NCI-H226 (cell line): ENCODE results near the gene ARPC4.
"Not testable (repeated sequence)": the region's sequence is repeated elsewhere in the genome, so short reads cannot be mapped to it uniquely, and the experiment has no call there.

Experiments used
- DNase-seq: peaks from one replicate; pipeline ENCODE4 v3.0.0-alpha.2; 2015

Gene ARPC4

DNA sequence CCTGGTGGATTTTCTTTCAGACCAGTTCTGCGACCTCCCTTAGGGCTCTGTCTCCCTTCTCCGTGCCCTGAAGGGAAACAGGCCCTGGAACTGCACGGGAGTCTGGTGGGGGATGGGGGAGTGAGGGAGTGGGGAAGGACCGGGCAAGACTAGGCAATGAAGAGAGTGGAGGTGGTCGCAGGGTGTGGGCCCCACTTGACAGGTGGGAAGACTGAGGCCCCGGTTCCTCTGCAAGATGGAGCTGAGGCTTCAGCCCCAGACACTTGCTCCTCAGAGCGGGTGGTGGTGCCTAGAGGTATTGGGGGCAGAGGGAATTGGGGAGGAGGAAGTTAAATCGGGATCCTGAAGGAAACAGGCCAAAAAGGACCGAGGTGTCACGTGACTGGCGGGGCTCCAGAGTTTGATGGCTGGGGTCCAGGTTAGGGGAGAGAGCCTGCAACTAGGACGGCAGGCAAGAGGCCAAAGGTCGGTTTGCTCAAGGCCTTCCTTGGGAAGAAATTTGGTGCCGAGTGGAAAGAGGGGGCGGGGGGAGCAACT, 22.5 kb upstream of the ARPC4 start:
- no peak for DNase-seq

DNA sequence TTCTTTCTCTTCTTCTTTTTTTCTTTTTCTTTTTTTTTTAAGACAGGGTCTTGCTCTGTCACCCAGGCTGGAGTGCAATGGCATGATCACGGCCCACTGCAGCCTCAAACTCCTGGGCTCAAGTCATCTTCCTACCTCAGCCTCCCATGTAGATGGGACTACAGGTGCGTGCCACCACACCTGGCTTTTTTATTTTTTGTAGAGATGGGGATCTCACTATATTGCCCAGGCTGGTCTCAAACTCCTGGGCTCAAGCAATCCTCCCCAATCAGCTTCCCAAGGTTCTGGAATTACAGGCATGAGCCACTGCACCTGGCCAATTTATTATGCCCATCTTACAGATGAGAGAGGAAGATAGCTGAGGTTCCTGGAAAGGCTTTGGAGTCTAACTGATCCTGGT, 21.9 kb upstream of the ARPC4 start:
- not testable (repeated sequence) for DNase-seq

DNA sequence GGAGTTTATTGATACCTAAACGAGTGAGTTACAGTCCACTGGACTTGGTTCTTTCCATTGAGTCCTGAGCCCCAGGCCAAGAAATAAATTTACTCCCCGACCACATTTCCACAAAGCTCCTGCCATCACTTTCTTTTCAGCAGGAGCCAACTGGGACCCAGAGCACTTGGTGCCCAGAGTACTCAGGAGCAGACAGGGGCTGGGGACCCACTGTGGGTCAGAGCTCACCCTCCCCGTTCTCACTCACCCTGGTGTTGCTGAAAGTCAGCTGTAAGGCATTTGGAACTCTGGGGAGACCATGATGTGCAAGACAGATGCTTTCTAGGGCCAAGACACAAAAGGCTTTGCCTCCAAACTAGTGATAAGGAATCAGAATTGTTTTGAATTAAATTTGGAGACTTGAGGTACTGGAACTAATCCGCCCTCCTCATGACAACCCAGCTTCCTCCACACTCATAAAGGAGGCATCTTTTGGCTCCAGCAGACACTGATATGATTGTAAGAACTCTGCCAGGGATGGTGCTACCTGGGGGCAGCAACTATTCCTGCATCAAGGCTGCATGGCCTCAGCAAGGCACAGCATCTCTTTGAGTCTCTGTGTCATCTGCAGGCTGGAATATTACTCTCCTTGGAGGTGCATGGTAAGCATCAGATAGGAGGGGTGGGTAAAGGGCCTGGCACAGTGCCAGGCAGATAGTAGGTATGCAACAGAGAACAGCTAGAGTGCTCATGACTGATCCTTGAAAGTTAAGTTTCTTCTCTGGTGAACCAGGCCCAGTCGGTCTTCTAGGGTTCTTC, 15.8 kb upstream of the ARPC4 start:
- no peak for DNase-seq

DNA sequence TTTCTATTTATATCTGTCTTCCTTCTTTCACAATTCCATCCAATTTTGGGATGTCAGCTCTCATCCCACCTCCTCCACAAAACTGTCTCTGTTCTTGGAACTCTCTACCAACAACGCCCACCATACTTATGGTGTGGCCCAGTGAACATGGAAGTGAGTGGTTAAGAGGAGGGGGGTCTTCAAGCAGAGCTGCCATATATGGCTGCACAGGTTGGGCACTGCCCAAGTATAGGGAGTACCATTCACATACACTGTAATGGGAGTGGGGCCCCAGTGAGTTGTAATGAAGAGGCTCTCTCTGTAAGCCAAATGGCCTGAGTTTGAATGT, 15.2 kb upstream of the ARPC4 start:
- DNase-seq, result no peak

DNA sequence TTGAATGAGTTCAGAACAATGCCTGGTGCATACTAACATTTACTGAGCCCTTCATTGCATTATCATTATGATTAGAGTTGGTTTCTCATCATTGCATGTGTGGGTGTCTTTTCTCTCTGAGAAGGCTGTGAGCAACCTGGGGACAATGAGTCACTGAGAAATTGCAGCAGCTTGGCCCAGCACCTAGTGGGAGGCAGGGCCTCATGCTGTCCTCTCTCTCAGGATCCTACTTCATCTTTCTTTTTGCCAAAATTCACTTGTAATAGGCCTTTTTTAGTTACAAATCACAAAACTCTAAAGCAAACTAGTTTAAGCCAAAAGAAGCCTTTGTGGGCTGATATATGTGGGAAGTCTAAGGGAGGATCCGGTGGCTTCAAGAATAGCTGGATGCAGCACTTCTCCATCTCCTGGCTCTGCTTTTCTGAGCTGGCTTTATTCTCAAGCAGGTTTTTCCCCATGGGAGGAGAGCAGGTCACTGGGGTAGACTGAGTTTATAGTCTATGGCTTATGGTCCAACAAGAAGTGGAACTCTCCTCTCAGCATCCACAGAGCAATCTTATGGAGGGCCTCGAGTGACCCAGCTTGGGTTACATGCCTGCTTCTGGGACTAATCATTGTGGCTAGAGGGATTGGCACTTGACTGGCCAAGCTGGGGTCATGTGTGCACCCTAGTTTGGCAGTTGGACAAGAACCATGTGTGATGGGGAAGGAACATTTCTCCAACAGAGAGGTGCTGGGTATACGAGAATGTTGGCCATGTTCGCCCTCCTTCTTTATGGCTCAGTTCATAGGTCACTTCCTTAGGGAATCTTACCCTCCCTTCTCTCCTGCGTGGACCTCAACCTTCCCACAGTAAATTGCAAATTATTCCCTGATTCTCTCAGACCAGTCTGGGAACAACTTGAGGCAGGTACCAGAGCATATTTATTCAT, 14.5 kb upstream of the ARPC4 start:
- no peak for DNase-seq

DNA sequence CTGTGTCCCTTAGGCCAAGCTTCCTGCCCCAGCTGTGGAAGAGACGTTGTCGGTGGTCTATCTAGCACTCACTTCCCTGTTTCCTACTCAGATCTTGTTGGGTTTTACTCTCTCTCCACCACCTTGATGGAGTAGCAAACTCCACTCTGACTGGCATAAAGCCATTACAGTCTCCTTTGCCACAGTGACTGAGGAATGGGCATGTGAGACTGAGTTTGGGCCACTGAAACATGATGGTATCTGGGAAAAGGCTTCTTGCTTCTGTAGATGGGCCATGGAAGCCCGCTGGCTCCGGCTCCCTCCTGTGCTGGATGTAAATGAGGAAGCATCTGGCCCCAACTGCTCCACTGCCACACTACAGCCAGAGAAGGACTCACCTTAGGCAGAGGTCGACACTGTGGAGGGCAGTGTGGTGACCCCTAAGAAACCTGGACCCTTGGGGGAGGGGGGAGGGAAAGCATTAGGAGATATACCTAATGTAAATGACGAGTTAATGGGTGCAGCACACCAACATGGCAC, 13.7 kb upstream of the ARPC4 start:
- DNase-seq, result no peak

DNA sequence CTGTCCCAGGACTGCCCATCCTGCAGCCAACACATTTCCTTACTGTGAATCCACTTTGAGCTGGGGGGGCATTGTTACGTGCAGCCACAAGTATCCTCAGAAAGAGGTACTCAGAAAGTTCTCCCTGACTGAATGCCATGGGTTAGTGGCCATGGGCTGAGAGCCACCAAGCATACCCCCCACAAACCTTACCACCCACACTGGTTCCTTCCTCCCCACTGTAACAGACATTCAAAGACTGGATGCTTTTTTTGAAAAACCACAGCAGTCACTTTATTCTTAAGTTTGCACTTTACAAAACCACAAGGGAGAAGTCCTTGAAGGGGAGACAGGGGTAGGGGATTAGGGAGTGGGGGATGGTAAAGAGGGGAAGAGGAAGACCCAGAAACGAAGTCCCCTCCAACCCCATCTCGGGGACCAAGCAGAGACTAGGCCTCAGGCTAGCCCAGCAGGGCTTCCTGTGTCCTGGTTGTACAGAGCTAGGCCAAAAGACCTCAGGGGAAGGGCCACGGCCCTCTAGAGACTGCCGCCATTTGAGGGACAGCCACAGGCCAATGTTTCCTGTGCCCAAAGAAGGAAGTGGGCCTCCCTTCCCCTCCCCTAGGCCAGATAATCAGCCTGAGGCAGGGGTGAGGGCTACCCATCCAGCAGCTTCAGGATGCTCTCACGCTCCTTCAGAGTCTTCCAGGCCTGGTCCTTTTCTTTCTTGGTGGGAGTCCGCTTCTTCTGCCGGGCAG, 13.0 kb upstream of the ARPC4 start:
- no peak for DNase-seq

DNA sequence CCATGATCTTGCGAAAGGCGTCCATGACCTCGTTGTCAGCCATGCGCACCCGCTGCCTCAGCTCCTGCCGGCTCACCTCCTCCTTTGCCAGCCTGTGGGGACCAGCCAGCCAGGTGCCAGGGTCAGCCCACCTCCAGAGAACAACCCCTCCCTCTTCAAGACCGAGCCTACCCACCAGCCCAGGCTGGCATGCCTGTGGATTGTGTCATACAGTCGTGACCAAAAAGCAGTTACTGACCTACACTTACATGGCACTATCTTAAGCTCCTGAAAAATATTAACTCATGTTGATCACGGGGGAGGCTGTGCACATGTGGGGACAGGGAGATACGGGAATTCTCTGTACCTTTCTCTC, 12.4 kb upstream of the ARPC4 start:
- no peak for DNase-seq

DNA sequence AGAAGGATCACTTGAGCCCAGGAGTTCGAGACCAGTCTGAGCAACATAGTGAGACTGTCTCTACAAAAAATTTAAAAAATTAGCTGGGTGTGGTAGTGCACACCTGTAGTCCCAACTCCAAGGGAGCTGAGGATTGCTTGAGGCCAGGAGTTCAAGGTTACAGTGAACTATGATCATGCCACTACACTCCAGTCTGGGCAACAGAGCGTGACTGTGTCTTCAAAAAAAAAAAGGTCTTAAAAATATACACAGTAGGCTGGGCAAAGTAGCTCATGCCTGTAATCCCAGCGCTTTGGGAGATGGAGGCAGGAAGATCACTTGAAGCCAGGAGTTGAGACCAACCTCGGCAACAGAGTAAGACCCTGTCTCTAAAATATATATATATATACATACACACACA, 12.0 kb upstream of the ARPC4 start:
- no peak for DNase-seq

DNA sequence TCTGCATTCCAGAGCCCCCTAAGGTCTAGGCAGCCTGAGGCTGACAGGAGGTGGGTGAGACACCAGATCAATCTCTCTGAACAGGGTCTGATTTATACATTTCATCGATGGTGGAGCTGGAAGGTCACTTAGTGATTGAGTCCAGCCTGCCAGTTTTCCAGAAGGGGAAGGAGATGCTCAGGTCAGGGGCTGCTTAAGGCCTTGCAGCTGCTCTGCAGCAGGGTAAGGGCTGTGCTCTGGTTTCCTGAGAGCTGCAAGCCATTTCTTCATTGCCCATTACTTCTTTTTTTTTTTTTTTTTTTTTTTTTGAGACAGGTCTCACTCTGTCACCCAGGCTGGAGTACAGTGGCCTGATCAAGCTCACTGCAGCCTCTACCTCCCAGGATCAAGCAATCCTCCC, 11.3 kb upstream of the ARPC4 start:
- no peak for DNase-seq

DNA sequence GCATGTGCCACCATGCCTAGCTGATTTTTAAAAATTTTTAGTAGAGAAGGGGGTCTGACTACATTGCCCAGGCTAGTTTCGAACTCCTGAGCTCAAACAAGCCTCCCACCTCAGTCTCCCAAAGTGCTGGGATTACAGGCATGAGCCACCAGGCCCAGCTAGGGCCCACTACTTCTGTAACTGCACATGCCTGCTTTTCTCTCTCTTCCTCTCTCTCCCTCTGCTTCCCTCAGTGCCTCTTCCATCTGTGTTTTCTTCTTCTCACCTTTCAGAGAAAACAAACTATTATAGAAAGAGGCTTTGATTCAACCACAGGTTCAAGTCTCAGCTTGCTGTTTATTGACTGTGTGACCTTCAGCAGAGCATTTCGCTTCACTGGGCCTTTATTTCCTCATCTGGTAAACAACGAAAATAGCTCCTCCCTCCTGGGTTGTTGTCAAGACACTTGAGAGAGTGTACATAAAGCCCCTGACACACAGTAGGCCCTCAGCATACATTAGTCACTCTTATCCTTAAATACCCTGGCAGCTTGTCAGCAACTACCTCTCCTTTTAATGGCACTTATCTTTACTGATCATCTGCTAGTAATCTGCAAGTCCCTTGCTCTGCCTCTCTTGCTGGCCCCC, 10.8 kb upstream of the ARPC4 start:
- DNase-seq, result no peak

DNA sequence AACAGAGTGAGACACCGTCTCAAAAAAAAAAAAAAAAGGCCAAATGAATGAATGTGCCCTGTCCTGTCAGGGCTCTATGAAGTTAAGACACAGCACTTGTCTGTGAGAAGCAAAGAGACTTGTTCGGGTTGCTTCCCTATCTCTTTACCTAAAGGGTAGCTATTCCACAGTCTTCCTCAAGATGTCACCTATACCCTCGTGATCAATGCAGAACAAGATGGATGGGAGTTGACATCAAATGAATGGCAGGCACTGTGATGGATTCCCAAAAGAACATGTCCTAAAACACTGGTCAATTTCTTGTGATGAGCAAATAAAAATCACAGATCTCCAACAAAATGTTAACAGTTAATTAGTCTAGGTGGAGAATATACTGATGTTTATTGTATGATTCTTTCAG, 10.1 kb upstream of the ARPC4 start:
- DNase-seq, result no peak

DNA sequence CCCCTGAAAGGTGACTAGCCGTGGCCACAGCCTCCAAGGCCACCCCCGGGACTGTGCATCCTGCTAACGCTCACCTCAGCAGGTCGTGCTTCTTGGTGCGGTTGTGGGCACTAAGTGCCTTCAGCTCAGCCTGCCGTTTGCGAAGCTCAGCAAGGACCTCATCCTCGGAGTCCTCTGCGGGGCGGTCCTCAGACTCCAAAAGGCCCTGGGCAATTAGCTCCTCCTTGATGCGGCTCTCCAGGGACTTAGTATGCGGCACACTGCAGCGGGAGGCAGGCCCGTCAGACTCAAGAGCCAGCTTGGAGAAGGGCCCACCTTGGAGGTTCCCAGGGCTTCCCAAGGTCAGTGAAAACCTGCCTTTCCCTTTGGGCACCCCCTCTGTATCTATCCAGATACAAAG, 8.9 kb upstream of the ARPC4 start:
- no peak for DNase-seq

DNA sequence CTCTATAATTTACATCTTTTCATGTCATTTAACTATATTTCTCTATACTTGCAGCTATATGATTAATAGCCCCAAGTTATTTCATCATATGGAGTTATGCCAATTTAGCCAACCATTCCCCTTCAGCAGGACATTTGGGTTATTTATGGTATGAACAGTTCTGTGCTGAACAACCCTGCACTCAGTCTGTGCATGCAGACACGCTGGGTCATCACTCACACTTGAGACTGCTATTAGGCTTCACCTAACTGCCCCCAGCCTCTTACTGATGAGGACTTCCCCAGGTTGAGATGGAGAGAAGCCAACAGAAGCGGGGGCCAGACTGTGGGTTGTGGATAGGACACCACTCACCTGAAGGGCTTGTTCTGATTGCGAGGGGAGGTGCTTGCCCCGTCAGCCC, 7.9 kb upstream of the ARPC4 start:
- DNase-seq, result no peak

DNA sequence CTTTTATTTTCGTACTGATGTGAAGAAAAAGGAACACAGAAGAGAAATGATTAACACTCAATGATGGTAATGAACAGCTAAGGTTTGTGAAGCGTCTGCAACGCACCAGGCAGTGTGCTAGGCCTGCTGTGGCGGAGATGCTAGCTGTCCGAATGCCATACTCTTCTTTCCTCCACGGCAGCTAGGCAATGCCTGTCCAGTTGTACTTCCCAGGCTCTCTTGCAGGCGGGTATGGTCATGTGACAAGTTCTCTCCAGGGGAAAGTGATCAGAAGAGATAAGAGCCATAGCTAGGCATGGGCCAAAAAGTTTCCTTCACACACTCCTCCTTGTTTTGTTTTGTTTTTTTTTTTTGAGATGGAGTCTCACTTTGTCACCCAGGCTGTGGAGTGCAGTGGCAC, 7.3 kb upstream of the ARPC4 start:
- no peak for DNase-seq

DNA sequence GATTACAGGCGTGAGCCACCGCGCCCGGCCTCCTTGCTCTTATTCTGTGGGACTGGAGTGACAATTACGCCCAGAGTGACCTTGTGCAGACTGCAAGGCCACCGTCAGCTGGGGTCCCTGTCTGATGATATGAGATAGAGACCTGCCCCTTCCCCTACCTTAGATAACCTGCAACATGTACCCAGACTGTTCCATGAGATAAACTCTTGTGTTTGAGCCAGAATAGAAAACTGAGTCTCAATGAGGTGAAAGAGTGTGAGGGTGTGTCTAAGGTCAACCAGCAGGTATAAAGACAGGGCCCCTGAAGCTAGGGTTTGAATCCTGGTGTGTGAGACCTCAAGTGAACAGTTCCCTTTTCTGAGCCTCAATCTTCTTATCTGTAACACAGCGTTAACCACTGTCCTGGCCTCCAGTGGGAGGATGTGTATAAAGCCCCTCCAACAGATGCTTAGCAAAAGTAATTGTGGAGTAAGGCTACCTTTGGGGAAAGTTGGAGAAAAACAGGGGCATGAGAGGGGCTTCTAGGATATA, 6.6 kb upstream of the ARPC4 start:
- no peak for DNase-seq

DNA sequence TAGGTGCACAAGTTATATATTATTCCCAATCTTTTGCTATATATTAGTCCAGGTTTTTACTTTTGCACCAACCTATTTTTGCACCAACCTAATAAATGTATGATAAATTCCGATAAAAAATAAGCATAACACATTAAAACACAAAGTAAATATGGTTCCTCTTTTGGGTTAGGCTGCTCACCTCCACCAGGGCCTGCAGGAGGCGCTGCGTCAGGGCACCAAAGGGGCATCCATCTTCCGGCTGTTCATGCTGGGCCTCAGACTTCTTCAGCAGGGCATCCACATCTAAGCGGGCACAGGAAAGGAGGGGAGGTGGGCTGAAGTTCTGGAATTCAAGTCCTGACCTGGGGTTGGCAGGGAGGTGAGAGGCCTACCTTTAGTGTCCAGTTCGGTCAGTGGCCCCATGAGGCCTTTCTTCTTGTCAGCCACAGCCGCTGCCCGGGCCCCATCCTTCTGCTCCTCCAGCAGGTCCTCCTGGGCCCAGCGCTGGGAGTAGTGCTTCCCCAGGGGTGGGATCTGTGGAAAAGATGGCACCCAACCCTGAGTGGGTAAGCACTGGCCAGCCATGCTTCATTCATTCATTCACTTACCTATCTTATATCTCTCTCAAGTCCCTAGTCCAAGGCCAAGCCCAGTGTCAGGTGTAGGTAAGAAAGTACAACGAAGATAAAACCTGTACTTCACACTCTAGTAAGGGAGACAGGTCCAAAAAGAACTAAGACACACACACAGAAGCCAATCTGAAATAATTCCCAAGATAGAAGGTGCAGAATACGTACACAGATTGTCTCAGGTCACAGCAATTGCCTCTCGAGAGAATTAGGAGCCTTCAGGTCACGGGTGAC, 5.8 kb upstream of the ARPC4 start:
- DNase-seq, result no peak

DNA sequence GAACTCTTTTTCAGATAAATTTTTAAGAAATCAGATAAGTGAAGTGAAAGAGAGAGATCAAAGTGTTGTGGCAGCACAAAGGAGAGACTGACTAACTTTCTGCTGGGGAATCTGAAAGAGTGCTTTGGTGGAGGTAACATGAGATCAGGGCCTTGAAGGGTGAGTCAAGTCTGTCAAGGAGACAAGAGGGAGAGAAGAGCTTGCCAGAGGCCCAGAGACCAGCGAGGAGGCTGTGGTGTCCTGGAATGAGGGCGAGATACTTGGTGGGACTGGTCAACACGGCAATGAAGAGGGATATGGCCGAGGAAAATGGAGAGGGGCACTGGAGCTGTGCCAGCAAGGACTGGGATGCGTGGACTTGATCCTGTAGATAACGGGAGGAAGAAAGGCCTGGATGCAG, 5.2 kb upstream of the ARPC4 start:
- no peak for DNase-seq

DNA sequence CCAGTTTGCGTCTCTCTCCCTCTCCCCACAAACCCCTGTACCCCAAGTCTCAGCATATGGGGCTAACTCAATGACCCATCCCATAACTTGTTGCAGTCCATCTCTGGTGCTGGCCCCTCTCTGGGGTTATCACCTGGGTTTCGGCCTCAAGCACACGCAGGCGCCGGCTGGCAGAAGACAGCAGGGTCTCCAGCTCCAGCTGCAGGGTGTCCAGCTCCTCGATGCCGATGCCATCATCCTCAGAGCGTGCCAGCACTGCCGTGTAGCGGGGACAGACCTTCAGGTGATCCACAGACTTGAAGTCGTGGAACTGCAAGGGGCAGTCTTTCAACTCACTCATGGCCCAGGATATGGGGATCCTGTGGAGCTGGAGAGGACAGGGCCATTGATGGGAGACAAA, 1.8 kb upstream of the ARPC4 start:
- DNase-seq, result no peak

DNA sequence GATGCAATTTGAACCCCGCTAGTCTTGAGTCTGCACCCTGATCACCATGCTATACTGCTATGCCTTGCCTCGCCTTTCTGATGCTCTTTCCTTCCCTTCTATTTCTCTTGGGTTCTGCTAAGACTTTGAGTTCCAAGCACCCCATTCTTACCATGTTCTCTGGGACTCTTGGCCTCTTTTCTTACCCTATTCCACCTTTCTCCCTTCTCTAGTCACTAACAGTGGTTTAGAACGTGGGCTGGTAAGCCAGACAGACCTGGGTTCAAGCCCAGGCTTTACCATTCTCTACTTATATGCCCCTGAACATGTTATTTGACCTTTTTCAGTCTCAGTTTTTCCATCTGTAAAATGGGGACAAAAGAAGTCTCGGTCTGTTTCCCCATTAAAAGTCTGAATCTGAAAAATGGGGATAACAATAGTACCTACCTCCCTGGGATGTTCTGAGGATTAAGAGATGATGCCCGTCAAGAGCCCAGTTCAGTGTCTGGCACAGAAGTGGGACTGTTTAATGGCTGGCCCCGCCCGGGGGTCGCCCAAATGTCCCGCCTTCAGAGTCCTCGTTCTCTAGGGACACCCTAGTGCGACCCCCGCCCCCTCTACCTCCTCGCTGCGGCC, 985 bp upstream of the ARPC4 start:
- DNase-seq, result no peak

DNA sequence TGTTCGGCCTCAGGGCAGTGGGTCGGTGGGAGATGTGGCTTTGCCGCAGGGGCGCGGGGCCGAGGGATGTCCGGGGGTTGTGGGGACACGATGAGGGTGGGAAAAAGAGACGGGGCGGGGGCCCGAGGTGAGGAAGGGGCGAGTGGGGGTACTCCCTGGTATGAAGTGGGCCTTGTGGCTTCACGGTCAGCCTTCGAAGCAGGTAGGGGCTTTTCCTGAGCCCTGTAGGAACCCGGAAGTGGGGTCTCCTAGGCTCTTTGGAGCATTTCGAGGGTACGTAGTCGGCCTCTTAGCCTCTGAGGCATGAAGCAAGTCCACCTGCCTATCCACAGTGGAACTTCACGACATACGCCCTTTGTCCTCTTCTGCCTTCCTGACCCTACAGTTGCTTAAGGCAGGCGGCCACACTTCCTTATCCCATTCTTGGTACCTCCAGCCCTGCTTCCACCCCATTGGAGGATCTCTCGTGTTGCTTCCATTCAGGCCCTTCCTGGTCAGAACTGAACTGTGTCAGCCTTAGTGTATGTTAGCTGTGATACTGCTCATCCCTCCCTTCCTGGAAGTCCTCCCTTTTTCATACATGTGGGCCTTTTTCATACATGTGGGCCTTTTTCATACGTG, 389 bp downstream of the ARPC4 start:
- peak; percentile 42 for DNase-seq
